Measurements from ENCODE around the gene AEBP1.
A peak's percentile ranks its signal among the peaks of the same experiment; 100 is the strongest.

Gene AEBP1

DNA sequence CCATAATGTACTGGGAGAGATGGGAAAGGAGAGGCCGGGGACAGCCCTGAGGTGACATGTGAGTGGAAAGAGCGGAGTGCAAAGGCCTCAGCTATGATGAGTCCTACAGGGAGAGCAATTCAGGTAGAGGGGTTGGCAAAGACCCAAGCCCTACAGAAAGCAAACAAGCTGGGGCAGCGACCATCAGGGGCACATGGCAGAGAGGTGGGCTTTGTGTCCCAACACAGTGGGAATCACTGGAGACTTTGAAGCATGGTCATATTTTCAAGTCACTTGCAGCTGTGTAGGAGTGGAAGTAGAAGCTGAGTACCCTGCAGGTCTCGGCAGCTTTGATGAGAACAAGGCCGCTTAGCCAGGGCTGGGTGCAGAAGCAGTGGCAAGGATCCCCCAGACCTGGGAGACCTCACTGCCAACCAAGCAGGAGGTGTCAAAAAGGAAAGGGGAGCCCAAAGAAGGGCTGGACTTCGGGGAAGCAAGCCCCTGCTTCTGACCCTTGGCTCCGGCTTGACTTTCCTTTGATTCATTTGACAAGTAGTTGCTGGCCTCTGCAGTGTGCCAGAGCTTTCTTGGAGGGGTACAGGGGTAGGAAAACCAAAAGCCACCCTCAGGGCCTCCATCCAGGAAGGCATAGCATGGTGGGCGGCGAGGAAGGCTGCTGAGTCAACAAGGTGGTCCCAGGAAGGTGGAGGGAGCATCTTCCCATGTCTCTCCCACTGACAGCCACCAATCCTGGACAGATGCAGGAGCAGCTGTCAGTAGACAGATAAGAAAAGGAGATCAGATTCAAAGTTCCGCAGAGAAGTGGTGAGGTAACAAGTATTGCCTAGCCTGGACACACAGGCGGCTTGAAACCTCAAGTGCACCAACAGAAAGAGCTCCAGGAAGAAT lies 36.8 kb upstream of the AEBP1 start:
- no peak for DNase-seq

DNA sequence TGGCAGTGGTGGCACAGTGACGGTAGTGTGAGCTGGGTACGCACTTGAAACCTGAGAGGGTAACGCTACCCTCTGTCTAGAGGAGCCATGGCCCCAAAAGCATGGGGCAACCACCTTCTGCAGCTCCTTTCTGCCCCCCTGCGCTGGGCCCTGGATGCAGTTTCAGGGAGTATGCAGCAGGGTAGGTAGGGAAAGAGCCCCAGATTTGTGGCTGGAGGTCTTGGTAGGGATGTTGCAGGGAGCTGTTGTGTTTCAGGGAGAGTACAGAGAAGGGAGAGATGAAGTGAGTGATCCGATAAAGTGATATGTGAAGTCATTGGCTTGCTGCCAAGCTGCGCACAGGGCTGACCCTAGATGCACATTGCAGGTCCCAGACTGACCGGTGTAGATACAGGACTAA lies 36.1 kb upstream of the AEBP1 start:
- DNase-seq: no peak

DNA sequence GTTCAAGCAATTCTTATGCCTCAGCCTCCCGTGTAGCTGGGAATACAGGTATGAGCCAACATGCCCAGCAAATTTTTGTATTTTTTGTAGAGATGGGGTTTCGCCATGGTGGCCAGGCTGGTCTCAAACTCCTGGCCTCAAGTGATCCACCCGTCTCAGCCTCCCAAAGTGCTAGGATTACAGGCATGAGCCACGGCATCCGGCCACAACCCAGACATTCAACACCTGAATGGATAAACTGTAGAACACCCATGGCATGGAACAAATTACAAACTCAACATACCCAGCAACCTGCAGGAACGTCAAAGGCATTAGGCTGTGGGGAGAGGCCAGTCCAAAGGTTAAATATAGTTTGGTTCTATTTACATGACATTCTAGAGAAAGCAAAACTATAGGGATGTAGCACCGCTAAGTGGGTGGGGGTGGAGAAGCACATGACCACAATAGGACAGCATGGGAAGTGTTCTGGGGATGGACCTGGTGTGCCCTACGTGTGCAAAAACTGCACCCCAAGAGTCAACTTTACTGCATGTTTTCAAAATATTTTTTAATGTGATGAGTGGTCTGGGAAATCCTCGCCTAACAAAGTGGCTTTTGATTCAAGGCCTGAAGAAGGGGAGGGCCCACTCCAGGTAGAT lies 32.3 kb upstream of the AEBP1 start:
- no peak for DNase-seq

DNA sequence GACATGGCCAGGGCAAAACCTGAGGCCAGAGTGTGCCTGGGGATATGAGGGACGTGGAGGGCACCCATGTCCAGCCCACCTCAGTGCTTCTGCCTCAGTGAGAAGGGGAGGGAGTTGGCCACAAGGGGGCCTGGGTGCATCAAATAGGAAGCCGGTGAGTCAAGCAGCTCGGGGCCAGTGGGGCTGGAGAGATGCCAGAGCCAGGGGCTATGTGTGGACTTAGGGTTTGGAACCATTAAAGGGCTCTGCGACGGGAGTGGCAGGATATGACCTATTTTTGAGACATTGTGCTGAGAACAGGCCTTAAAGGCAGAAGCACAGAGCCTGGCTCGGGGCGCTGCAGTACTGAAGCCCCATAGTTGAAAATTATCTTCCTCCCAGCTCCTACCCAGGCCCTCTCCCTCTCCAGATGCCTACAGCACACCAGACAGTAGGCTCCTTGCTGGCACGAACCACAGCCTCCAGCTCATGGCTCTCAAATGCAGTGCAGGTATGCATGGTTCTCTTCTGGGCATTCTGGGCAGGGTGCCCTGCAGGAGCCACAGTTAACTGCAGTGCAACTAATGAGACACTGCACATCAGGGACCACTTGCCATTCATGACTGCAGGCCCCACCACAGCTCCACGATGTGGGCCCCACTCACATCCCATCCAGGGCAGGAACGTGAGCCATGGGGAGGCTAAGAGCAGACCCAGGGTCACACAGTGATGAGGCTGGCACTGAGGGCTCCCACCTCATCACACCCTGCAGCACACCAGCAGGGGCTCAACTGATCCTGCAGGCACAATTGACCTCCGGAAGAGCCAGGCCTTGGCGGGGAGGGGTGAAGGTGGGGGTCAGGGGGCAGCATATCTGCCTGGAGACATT lies 31.5 kb upstream of the AEBP1 start:
- peak; percentile 49 for DNase-seq

DNA sequence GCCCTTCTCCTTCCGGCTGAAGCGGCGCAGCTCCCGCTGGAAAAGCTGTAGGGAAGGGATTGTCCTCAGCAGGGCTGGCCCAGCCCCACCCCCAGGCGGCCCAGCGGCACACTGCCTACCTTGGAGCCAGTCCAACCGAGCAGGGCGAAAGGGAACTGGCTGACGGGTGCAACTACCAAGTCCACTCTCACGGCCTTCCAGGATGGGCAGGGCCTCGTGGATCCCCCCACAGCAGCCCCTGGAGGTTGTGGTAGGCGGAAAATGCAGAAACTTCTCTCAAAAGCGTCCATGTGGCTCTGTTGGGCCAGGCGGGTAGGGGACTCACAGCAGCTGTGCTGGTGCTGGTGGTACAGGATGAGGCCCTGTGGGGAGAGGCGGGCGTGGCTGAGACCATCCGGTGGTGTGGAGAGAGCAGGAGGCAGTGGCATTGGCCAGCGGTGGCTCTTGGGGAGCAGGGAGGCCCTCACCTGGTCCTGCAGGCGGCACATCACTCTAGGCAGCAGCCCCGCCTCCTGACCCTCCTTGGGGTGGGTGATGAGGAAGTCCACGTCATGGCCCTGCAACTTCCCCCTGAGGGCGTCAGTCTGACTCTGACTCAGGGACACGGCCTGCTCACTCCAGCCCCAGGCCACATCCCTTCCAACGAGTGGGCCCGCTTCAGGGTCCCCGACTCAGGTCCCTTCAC lies 30.3 kb upstream of the AEBP1 start:
- peak; percentile 57 for DNase-seq

DNA sequence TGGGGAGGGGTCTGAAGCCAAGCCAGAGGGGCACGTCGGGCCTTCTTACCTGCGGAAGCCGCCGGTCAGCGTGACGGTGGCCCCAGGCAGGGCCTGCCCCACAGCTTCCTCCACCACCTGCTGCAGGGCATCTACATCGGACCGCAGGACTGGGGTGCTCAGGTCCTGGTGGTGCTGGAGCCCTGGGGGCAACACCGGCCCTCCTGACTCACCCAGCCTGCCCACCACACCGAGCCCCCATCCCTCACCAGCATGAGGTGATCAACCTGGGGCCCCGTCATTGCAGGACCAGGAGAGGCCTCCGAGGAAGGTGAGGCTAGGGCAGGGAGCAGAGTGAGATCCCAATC lies 29.8 kb upstream of the AEBP1 start:
- no peak for DNase-seq

DNA sequence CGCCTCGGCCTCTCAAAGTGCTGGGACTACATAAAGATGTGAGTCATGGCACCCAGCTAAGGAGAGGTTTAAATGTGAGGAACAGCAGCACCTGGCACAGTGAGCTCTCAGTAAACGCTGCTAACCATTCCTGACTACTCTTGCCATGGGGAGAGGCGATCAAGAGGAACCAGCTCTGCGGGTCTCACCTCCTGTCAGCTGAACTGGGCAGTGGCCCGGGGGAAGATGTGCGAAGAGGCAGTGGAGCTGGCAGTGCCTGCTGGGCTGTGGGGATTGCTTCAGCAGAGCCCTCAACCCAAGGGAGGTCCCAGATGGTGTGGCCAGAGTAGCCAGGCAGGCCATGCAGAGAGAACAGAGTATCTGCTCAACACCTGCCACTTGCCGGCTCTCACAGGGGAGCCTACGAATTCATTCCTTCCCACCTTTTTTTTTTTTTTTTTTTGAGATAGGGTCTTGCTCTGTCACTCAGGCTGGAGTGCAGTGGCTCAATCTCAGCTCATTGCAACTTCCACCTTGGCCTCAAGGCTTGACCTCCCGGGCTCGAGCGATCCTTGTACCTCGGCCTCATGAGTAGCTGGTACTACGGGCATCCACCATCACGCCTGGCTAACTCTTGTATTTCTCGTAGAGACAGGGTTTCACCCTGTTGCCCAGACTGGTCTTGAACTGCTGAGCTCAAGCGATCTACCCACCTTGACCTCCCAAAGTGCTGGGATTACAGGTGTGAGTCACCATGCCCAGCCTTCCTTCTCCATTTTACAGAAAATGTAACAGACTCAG lies 28.7 kb upstream of the AEBP1 start:
- no peak for DNase-seq

DNA sequence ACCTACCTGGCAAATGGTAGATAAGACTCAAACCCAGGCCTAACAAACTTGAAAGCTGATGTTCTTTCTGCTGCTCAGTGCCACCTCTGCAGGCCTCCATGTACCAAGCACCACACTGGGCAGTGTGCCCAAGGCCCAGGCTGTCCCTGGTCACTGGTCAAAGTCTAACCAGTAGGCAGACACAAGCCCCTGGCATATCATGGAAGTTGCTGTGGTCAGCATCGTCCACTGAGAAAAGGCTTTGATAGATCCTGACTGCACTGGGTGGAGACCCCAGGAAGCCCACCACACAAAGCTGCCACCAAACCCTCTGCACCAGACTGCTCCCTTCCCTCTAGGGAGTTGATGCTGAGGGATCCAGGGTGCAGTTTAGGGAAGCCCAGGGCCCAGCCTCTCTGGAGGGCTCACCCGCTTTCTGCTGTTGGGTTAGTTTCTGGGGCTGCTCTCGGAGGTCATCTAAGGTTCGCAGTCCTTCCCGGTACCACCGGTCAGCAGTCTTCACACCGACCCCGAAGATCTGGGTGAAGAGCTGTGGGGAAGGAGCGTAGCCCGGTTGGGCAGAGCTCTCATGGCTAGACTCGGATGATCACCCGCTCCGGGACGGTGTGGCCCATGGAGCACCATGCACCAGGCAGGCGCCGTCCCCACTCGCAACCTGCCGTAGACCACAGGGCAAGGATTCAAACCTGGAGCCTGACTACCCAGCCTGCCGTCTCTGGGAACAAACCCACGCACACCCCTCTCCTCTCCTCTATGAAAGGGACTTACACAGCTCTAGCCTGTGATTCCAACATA lies 27.8 kb upstream of the AEBP1 start:
- DNase-seq: no peak

DNA sequence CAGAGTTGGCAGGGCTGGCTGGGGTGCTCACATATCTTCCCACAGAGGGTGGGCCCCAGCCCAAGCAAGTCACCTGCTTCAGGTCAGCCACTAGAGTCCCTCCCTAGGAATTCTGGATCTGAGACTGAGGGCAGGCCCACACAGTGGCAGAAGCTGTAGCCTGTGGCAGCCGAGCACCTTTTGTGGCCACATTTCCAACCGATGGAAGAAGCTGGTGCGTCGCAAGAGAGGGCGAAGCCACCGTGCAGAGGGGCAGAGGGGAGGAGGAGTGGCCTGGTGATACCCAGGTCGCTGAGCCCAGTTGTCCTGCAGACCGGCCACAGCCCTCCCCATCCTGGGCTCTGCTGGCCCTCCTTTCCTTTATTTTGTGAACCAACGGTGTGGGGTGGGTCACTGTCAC lies 27.1 kb upstream of the AEBP1 start:
- DNase-seq: no peak

DNA sequence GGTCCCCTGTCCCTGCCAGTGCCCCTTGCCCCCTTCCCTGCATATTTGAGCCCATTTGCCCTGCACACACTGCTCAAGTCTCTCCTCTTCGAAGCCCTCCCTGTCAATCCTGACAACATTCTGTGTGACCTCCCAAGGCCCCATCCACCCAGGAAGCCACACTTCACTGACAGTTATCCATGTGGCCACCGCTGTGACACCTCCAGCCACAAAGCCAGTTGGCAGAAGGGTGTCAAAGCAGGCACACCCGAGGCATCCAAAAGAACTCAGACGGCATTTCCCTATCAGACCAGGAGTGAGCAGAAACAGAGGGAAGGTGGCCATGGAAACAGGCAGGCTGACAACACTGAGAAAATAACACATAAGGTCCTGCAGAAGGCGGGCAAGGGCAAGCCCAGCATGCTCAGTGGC lies 26.5 kb upstream of the AEBP1 start:
- no peak for DNase-seq

DNA sequence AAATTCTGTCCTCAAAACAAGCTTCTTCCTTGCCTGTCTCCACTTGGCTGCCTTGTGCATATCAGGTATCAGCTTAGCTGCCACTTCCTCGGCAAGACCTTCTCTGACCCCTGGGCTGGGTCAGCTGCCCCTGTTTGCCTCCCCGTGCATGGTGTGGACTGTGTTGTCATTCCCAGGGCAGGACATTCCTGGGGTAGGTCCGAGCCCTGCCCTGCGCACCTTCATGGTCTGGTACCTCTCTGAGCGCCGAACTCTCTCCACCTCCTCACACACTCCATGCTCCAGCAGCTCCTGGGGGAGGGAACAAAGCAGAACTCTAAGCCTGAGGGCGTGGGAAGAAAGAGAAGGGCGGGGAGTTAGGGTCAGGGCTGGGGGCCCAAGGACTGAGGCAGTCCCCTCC lies 25.6 kb upstream of the AEBP1 start:
- DNase-seq: no peak

DNA sequence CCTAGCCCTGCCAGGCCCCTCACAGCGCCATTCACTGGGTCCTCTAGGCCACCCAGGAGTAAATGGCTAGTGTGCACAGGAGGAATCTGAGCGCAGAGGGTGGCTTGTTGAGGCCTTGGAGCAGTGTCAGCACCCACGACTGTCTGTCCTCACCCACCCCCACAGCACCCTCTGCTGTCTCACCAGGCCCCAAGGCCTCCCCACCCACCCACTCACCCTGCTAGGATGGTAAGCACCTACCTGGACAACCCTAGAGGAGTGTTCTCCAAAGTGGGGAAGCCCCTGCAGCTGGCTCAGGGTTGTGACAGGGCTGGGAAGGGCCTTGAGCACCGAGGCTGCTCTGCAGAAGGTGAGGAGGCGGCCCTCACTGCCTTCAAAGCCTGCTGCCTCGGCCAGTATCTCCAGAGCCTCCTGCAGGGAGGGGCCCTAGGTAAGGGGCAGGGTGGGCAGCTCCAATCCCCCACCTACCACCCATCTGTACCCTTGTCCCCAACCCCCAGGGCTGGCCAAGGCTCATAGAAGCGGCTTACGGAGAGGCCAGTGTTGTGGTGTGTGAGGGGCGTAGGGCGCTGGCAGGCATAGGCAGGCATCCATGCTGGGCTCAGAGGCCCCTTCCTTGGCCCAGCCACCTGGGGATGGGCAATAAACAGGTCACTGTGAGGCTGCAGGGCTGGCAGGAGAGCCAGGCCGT lies 24.7 kb upstream of the AEBP1 start:
- DNase-seq: no peak

DNA sequence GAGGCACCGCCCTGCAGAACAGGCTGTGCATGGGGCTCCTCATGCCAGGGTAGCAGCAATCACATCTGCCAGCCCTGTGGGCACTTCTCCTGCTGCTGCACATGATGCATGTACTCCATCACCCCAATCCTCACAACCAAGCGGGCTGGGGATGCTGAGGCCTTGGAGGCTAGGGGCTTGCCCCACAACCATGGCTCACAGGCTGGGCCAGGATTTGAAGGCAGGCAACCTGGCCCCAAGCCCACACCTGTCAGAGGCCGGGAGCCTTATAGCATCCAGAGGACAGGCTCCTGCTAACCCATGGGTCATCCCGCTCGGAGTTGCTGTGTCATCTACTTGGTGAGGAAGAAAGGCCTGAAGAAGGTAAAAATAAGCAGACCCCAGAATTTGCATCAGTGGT lies 24.0 kb upstream of the AEBP1 start:
- no peak for DNase-seq

DNA sequence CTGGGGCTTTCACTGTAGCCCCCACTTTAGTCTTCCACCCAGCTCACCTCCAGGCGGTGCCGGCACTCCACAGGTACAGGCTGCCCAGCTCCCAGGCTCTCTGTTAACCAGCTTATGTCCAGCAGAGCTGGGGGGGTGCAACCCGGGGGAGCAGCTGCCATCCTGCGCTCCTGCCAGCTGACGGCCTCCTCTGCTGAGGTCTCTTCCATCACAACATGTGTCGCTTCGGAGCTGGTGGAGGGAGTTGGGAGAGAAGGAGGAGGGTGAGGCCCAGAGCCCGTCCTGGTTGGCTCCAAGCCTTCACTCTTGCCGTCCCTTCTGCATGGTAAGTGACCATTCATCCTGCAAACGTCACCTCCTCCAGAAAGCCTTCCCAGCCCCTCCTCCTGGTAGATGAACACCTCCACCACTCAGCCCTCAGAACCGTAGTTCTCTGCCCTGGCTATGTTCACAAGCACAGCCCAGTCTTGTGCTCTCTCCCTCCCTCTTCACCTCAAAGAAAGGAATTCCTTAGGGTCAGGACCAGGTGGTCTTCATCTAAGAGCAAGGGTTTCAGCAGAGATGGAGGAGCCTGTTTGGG lies 23.4 kb upstream of the AEBP1 start:
- DNase-seq: no peak

DNA sequence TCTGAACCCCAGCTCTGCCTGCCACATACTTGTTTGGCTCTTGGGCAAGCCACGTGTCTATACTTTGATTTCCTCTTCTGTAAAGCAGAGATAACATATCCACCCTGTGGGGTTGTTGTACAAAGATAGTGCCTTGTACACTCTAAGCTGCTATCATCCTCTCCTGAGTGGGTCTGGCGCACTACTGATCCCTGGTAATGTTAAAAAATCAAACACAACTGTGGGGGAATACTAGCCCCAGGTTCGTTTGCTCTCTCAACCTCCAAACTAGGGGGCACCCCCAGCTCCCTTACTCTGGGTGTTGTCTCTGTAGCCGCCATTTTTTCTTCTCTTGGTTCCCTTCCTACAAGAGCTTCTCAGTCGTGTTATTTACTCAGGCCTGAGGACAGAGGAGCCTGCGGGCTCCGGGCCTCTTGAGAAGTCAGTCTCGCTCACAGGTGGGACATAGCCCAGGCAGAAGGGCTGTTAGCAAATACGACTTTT lies 22.8 kb upstream of the AEBP1 start:
- DNase-seq: peak; percentile 48

DNA sequence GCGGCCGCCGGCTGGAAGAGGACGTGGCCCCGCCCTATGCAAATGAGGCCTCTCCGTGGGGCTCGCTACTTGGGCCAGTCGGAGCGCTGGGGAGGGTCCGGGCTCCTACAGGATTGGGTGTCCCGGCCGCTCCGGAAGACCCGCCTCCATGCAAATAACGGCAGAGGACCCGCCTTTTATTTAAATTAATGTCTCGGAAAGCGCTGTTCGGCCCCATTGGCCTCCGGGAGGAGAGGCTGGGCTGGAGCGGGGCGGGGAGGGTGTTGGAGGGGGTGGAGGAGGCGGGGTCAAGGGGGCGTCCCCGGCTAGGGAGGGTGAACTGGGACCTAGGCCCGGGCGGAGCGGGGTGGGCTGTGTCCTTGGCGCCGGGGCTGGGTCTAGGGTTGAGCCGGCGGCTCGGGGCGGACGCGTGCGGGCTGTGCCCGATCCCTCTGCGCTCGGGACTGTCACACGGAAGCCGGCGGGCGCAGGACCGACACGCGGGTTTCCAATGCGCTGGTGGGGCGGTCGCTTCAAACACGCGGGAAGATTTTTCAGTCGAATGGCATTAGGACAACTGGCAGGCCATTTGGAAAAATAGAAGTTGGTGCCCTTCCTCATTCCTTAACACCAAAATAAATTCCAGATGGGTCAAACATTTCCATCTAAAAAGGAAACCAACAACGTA lies 21.5 kb upstream of the AEBP1 start:
- DNase-seq: peak; percentile 99

DNA sequence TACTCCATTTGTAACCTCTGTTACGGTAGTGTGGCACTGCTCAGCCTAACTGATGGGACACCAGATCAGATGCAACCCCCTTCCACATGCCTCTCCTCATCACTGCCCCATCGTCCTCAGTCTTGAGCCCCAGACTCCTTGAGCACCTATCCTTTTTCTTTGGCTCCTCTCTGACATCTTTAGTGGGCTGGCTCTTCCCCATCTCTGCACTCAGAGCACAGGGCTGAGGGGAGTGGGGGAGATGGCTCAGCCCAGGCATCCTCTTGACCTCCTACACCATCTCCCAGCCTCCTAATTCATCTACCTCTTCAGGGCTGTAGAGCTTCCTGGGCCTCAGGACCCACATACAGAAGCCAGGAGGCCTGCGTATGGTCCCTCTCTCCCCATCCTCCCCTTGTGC lies 20.3 kb upstream of the AEBP1 start:
- no peak for DNase-seq

DNA sequence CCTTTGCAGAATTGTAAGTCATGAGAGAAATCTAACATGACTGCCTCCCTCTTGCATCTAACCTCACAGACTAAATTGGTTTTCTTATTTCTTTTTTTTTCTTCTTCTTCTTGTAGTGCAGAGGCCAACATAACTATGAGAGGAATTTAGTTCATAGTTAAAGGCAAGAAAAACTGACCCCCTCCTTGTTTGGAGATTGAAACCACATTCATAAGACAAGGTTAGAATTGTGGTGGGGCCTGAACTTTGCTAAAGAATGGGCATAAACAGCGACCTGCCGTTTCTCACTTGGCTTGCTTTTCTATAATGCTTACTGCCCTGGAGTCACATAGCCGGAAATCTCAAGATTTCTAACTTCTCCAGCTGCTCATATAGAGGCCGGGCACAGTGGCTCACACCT lies 19.4 kb upstream of the AEBP1 start:
- DNase-seq: no peak

DNA sequence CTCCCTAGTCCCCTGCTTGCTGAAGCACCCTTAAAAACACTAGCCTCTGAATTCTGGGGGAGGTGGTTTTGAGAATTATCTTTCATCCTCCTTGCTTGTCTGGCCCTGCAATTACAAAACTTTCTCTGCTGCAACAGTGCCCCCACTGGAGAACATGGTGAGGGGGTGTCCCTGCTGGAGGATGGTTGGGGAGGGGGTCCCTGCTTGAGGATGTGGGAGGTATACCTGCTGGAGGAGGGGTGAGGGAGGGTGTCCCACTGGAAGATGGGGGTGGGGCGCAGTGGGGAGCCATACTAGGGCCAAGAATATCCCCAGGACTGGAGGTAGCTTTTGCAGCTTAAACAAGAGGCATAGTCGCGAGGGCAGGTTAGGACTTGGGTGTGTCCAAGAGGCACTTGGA lies 18.6 kb upstream of the AEBP1 start:
- DNase-seq: no peak

DNA sequence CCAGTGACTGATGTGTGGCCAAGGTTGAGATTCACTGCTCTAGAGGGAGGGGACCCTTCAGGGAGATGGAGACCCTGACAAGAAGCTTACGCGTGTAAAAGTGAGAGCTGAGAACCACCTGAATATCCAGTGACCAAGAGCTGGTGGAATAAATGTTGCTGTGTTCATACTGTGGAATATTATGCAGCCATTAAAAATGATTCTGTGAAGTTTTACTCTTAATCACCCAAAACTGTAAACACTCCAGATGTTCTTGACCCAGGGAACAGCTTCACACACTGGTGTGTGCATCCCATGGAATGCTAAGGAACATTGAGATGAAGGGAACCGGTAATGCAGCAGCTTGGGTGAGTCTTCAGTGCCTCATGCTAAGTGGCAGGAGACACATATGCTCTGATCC lies 17.5 kb upstream of the AEBP1 start:
- DNase-seq: no peak
